ENCODE data around the gene SORL1.

The SORL1 gene

DNA sequence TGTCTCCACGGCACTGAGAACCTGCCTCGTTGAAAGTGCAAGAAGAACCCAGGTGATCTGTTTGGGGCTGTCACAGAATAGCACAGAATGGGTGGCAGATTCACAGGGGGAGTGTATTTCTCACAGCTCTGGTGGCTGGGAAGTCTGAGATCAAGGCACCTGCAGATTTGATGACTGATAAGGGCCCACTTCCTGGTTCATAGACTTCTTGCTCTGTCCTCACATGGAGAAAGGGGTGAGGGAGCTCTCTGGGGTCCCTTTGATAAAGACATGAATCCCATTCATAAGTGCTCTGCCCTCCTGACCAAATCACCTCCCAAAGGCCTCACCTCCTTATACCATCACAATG lies 199.1 kb downstream of the SORL1 start:
- TF ChIP-seq ZNF274 (IDR thresholded peaks at IDR 0.05; ENCODE audit: low read depth, low read length): no peak
- no peak overlapping the region for H3K4me3 ChIP-seq (ENCODE audit: low read length)

DNA sequence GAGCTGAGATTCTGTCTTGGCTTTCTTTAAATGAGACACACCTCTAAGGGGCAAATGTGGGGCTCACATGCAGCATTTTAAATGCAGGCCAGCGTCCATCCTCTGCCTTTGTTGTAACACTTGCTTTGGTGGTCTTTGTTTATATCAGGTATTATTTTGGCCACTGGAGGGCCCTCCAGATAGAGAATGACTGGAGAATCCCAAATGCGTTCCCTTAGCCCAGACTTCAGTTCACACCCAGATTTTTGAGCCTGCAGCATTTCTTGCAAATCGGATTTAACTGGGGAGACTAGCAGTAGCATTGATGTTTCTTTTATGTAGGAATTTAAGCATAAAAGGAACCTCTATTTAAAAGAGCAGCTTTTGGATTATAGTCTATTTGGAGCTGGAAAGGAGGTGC lies 200.9 kb downstream of the SORL1 start:
- H3K4me3 ChIP-seq (ENCODE audit: low read length): no peak overlapping the region
- no peak for TF ChIP-seq ZNF274 (IDR thresholded peaks at IDR 0.05; ENCODE audit: low read depth, low read length)

DNA sequence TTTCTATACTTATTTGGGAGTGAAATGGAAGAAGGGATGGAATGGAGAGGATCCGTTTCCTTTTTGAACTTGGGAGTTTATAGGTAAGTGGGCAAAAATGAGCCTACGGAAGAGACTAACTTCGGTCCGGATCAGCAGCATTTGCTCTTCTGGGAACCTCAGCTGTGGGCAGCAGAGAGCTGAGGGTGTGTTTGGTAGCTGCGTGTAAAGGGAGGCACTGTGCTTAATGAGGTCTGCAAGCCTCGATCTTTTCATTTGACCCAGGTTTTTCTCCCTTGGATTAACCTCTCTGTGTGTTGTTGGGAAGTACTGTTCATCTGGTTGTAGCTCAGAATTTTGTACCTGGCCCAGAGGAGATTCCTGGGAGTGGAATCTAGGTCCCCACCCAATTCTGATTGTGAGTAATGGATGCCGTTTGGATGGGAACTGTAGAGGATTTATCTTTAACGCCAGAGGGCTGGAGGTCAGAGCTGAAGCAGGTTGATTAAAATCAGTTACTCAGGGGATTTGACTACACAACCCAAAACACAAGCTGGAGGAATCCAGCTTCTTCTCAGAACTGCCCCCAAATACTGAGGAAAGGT lies 202.2 kb downstream of the SORL1 start:
- no peak for TF ChIP-seq ZNF274 (IDR thresholded peaks at IDR 0.05; ENCODE audit: low read depth, low read length)
- no peak overlapping the region for H3K4me3 ChIP-seq (ENCODE audit: low read length)

DNA sequence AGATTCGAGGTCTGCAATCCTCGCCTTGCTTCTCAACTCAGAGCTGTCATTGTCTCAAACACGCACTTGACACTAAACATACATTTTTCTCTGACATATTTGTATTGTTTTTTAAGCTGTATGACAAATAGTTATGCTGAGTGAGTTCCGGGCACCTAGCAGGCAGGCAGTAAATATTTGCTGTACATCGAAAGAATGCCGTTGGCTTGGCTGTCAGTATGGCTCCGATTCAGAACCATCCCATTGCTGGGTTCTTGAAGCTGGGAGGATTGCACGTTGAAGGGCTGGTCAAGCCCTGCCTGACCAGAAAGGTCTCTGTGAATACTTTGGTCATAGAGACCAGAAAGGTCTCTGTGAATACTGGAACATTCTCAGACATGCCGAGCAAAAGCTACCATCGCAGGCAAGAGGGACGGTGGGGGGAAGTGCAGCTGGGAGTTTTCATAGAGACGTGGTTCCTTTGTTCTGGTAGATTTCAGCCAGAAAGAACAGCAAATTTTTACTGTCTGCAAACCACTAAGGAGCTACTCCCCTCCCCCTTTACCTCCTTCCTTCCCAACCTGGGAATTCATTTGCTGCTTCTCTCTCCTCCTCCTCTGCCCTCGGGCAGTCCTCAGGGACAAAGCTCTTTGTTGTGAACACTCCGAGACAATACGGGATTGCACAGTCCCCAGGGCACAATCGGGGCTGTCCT lies 202.9 kb downstream of the SORL1 start:
- no peak overlapping the region; the same call in 1 of the 2 replicates for H3K4me3 ChIP-seq (ENCODE audit: low read length)

DNA sequence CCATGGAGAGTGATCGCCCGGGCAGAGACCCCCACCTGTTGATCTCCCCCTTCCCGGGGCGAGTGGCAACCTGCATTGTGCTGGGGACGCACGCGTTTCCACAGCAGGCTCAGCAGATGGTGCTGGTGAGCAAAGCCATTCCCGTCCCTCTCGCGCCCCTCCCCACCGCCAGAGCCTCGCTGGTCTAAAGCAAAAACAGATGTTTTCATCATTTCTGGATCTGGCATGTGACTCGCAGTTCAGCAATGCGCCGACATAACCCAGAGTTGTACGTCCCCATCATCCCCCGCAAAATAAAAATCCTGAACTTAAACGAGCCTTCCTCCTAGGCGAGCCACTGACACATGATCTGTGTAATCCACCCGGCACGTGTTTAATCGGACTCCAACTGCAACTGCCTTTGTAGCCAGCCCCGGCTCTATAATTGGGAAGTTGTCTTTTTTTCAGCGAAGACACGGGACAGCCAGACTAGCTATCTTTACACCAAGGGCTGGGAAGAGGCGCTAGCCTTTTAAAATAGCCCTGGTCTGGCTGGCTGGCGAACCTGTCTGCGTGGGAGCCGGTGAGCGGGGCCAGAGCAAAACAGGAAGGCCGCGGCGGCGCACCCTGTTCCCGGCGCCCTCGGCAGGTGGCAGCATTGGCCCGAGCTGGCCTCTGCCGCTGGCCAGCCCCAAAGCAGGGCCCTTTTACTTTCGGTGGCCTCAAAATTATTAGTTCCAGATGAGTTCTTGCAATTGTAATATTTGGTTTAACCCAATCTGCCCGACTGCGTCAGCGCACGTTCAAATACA lies 203.6 kb downstream of the SORL1 start:
- TF ChIP-seq ZNF274 (IDR thresholded peaks at IDR 0.05; ENCODE audit: low read depth, low read length): no peak
- peak overlapping the region; percentile 41; the same call in 1 of the 2 replicates for H3K4me3 ChIP-seq (ENCODE audit: low read length)

More for the DNA sequence above, 202.9 kb downstream of the SORL1 start:
- TF ChIP-seq ZNF274 (IDR thresholded peaks at IDR 0.05; ENCODE audit: low read depth, low read length): no peak

DNA sequence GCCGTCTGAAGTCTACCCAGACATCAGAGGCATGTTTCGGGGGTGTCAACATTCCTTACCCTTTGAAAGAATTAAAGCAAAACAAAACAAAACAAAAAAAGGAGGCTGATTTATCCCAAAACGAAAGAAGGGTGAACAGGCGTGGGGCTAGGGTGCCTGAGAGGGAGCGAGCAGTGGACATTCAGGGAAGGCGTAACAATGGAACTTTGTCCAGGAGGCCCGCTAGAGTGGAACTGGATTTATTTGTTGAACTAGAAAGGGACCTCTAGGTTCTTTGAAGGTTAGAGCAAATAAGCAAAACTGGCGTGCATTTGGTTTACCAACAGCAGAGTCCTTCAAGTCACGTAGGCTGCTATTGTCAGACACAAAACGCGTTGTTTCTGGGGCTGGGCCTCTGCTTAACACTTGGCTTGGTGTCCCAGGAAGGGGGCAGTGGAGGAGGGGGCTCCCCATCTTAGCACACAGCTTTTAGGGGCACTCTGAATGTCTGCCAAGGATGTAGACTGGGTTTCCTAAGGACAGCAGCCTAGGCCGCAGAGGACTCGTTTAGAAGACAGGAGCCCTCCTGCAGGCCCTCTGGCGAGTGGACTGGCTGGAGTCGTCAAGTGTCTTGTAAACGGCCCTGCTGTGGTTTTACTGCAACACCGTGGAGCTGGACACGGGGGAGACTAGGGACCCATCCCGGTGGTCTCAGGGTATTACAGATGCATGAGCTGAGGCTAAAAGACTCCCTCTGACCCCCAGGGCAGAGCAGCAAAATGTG lies 204.4 kb downstream of the SORL1 start:
- TF ChIP-seq ZNF274 (IDR thresholded peaks at IDR 0.05; ENCODE audit: low read depth, low read length): no peak
- H3K4me3 ChIP-seq (ENCODE audit: low read length): no peak overlapping the region

DNA sequence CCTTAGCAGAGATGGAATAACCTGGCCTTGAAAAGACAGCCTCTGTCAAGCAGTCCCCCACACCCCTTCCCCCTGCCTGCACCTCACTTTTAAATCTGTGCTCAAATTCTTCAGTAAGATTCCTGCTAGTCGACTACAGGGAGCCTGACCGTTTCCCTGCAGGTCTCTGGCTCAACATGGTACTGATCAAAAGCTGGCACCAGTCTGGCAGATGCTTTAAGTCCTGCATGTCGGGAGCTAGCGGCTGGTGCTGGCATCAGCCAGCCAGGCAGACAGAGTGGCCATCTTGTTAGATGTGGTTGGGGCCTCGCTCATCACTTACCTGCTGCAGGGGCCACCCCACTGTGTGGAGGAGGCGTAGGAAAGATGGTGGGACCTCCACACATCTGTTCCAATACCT lies 205.0 kb downstream of the SORL1 start:
- TF ChIP-seq ZNF274 (IDR thresholded peaks at IDR 0.05; ENCODE audit: low read depth, low read length): no peak
- H3K4me3 ChIP-seq (ENCODE audit: low read length): no peak overlapping the region

DNA sequence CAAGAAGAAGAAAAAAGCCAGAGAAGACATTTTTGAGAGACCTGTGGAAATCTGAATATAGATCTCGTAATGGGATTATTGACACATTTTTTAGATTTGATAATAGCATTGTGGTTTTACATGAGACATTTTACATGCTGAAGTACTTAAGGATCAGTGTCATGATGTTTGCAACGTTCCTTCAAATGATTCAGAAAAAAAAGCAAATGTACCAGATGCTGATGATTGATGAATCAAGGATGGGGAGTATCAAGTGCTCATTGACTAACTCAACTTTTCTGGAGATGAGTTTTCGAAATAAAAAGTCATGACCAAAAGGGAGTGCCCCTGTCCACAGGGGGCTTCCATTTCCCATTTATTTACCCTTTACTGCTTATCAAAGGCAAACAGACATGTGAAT lies 207.7 kb downstream of the SORL1 start:
- H3K4me3 ChIP-seq (ENCODE audit: low read length): no peak overlapping the region
- no peak for TF ChIP-seq ZNF274 (IDR thresholded peaks at IDR 0.05; ENCODE audit: low read depth, low read length)

DNA sequence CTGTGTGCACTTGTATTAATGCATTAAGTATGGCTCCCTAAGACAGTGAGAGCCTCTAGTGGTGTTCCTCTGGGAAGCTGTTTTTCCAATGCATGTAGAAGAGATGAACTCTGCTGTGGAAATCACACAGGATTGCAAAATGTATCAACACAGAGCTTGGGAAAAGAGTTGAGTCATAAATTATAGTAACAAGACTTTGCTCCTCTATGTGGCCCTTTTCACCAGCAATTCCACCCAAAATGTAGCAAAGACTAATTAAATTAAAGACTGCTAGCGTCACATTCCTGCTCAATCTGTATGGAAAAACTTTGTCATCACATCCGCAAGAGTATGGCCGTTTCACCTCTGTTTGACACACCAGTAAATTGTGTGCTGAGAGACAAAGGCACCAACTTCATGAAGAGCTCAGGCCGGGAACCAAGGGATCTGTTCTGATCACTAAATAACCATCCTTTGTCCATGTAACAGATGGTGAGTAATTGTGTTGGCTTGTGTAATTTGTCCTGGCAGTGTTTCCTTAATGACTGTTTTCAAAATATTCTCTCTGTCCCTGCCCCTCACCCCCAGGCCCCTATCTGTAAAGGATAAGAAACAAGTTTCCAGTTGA lies 209.9 kb downstream of the SORL1 start:
- no peak for TF ChIP-seq ZNF274 (IDR thresholded peaks at IDR 0.05; ENCODE audit: low read depth, low read length)
- no peak overlapping the region for H3K4me3 ChIP-seq (ENCODE audit: low read length)

DNA sequence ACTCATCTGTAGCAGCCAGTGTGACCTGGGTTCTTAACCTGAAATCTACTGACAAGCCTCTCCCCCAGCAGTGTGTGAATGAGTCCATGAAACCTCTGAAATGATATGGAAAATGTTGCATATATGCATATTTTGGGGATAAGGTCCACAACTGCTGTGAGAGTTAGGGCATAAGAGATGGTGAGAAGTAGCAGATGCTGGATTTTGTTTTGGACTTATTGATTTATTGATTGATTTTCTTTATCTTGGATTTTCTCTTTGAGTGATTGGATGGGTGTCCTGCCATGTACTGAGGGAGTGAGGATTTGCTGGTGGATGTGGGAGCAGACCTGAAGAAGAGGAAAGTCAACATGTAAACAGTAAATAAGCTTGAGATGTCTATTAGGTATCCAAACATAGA lies 212.0 kb downstream of the SORL1 start:
- no peak for TF ChIP-seq ZNF274 (IDR thresholded peaks at IDR 0.05; ENCODE audit: low read depth, low read length)
- no peak overlapping the region for H3K4me3 ChIP-seq (ENCODE audit: low read length)

DNA sequence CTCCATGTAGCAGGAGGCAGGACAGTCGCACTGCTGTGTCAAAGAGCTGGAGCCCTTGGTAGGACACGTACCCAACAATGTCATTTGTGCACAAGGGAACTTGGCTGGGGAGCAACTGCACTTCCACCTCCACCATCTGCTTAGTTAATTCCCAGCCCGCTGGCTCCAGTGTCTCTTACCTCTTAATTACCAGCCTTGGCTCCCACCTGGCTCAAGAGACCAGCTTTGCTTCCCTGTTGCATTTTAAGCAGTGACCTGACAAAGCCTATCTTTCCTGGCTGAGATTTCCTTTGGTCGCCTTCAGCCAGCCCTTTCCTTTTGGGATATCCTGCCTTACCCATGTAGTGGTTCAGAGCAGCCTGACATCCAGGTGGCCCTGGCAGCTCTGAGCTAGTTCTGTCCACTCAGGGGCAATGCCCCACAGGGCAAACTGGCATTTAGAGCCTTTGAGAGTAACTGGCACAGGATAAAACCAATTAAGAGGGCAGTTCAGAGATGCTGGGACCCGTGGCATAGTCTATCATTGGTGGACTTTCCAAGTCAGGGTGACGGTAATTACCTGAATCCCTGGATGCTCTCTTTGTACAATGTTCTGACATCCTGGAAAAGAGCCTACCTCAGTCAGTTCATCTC lies 213.2 kb downstream of the SORL1 start:
- no peak for TF ChIP-seq ZNF274 (IDR thresholded peaks at IDR 0.05; ENCODE audit: low read depth, low read length)
- no peak overlapping the region for H3K4me3 ChIP-seq (ENCODE audit: low read length)

DNA sequence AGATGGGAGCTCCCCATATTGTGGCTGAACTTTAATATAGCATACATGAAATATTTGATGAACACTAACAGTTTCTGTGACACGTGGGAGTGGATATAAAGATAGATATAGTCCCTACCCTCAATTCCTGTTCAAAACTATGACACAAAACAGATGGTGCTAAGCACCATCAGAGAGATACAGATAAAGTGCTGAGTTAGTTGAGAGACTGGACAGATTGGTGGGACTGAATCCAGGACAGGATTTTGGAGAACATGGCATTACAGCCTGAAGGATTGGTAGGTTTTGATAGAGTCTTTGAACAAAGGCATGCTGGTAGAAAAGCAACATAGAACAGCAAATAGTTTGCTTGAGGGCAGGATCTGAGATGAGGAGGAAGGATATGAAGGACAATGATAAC lies 215.7 kb downstream of the SORL1 start:
- H3K4me3 ChIP-seq (ENCODE audit: low read length): no peak overlapping the region
- no peak for TF ChIP-seq ZNF274 (IDR thresholded peaks at IDR 0.05; ENCODE audit: low read depth, low read length)

DNA sequence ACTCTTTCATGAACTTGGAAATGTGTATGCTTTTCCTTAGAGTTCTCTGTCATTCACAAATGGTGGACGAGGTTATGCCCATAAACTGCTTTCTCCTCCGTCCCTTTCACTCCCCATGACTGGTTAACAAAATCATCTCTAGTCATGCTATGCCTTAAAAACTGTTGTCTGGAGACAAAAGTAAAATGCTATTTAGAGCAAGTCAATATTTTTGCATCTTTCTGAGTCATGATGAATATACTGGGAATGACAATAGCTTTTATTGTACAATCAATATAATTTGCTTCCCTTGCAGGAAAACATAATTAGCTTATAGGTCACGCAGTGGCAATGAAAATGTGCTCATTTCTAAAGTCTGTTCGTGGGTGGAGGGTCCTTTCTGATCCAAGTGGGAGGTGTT lies 217.3 kb downstream of the SORL1 start:
- TF ChIP-seq ZNF274 (IDR thresholded peaks at IDR 0.05; ENCODE audit: low read depth, low read length): no peak

DNA sequence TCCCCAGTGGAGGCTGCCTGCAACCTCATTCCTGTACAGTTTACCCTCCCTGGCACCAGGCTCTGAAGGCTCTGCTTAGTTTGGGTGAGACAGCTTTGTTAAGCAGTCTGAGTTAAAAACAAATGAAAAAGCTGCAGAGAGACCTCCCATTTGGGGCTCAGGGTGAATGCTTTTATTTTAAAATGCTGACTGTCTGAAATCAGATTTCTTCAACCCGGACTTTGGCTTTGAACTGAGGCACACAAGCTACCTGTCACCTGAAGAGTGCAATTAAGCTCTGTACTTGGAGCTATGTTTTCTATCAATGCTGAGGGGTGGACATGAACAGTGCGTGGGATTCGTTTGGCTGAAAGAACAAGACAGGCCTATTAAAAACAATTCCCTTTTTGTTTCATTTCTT lies 218.2 kb downstream of the SORL1 start:
- no peak for TF ChIP-seq ZNF274 (IDR thresholded peaks at IDR 0.05; ENCODE audit: low read depth, low read length)
- no peak overlapping the region for H3K4me3 ChIP-seq (ENCODE audit: low read length)

More for the DNA sequence above, 217.3 kb downstream of the SORL1 start:
- H3K4me3 ChIP-seq (ENCODE audit: low read length): no peak overlapping the region
